HepG2 (cell line): Measurements from ENCODE around the gene RAB30. TPM values are rescaled to one million over a fixed set of nuclear protein-coding genes. Genes with fewer than 3 reads are reported as not detected.
A peak's percentile ranks its signal among the peaks of the same experiment; 100 is the strongest.

Experiments
- ARID5B ChIP-seq: IDR thresholded peaks from 2 replicates; pipeline ENCODE4 v1.4.0; 2020; ENCODE audit warnings: mild to moderate bottlenecking, missing genetic modification reagents
- CERS6 ChIP-seq: sonication (generic); formaldehyde crosslinking; IDR thresholded peaks from 2 replicates; pipeline ENCODE4 v1.5.0; 2020; ENCODE audit warnings: missing genetic modification reagents
- CSRNP2 ChIP-seq: sonication (generic); formaldehyde crosslinking; conservative IDR thresholded peaks from 2 replicates; pipeline ENCODE4 v1.8.0; 2022; ENCODE audit warnings: low read depth, missing genetic modification reagents
- HNF1B ChIP-seq: sonication (generic); formaldehyde crosslinking; IDR thresholded peaks from 2 replicates; pipeline ENCODE4 v1.5.1; 2020; ENCODE audit warnings: mild to moderate bottlenecking, moderate library complexity, missing genetic modification reagents
- IRF1 ChIP-seq: sonication (generic); formaldehyde crosslinking; IDR thresholded peaks from 2 replicates; pipeline ENCODE4 v1.4.0; 2020; ENCODE audit warnings: low read depth, mild to moderate bottlenecking, missing genetic modification reagents
- IRX3 ChIP-seq: sonication (generic); formaldehyde crosslinking; IDR thresholded peaks from 2 replicates; pipeline ENCODE4 v1.8.1; 2023; ENCODE audit warnings: mild to moderate bottlenecking, low read depth, missing genetic modification reagents, borderline replicate concordance
- MED8 ChIP-seq: sonication (generic); formaldehyde crosslinking; IDR thresholded peaks from 2 replicates; pipeline ENCODE4 v1.8.1; 2023; ENCODE audit warnings: mild to moderate bottlenecking, missing genetic modification reagents; ENCODE audit not compliant: insufficient replicate concordance
- MIXL1 ChIP-seq: IDR thresholded peaks from 2 replicates; pipeline ENCODE4 v1.6.1; 2016
- MLLT10 ChIP-seq: sonication (generic); formaldehyde crosslinking; IDR thresholded peaks from 2 replicates; pipeline ENCODE4 v1.4.0; 2020; ENCODE audit warnings: missing genetic modification reagents
- MTA3 ChIP-seq: sonication (generic); formaldehyde crosslinking; IDR thresholded peaks from 2 replicates; pipeline ENCODE4 v1.4.0; 2020; ENCODE audit warnings: missing genetic modification reagents
- NCOR1 ChIP-seq: fragments of 200-600 bp; sonication (generic); IDR thresholded peaks from 2 replicates; pipeline ENCODE4 v1.7.0; 2017; ENCODE audit warnings: antibody characterized with exemption, low read length, borderline replicate concordance
- POLR2G ChIP-seq: fragments of 200-400 bp; formaldehyde crosslinking; IDR thresholded peaks from 2 replicates; pipeline ENCODE4 v1.6.1; 2018; ENCODE audit warnings: mild to moderate bottlenecking, low read depth, low read length, moderate library complexity
- SNAI1 ChIP-seq: sonication (generic); formaldehyde crosslinking; IDR thresholded peaks from 2 replicates; pipeline ENCODE4 v1.5.0; 2020; ENCODE audit warnings: mild to moderate bottlenecking, missing genetic modification reagents, borderline replicate concordance
- ZNF350 ChIP-seq: sonication (generic); formaldehyde crosslinking; IDR thresholded peaks from 2 replicates; pipeline ENCODE4 v1.4.0; 2020; ENCODE audit warnings: mild to moderate bottlenecking, low read depth, missing genetic modification reagents, borderline replicate concordance
- ZNF414 ChIP-seq: sonication (generic); formaldehyde crosslinking; IDR thresholded peaks from 2 replicates; pipeline ENCODE4 v1.5.0; 2020; ENCODE audit warnings: missing genetic modification reagents
- ZNF510 ChIP-seq: sonication (generic); formaldehyde crosslinking; IDR thresholded peaks from 2 replicates; pipeline ENCODE4 v1.4.0; 2020; ENCODE audit warnings: low read depth, mild to moderate bottlenecking, missing genetic modification reagents
- ZNF572 ChIP-seq: sonication (generic); formaldehyde crosslinking; IDR thresholded peaks from 2 replicates; pipeline ENCODE4 v1.5.1; 2020; ENCODE audit warnings: mild to moderate bottlenecking, missing genetic modification reagents
- ZNF577 ChIP-seq: sonication (generic); formaldehyde crosslinking; IDR thresholded peaks from 2 replicates; pipeline ENCODE4 v1.4.0; 2020; ENCODE audit warnings: mild to moderate bottlenecking, low read depth, missing genetic modification reagents, borderline replicate concordance
- ZNF7 ChIP-seq: IDR thresholded peaks from 2 replicates; pipeline ENCODE4 v1.6.1; 2016; ENCODE audit warnings: missing biosample characterization, missing genetic modification reagents
- polyA plus RNA-seq, 8 experiments: library from polyadenylated mRNA; depleted of rRNA in 3 of 8; stranded (reverse) in 7 of 8; unstranded in 1 of 8; fragments of >200 nt; fragmentation: Illumina TruSeq in 4 of 8; extraction: Trizol in 4 of 8; gene quantifications; 2 replicates each; pipeline versions ENCODE4 v1.2.1 to v1.2.3, GENCODE V29; 2011 to 2016; ENCODE audit warnings: low read depth in 4 of 8, missing spikeins in 1 of 8, mixed read lengths in 1 of 8; ENCODE audit not compliant: insufficient read depth in 1 of 8
- total RNA-seq, 5 experiments: library from RNA; depleted of rRNA; stranded (reverse); fragments of >200 nt; fragmentation: Illumina TruSeq; extraction: Trizol; gene quantifications; 2 replicates each; pipeline ENCODE4 v1.2.3, GENCODE V29; 2016; ENCODE audit warnings: low read depth in 1 of 5

The RAB30 gene
- total and polyA plus RNA-seq, 2 of the 13 experiments (the other 11 are each of a cell fraction or from before 2014, with no cell fraction given), result 3.7 to 5.0 TPM

- TF ChIP-seq ARID5B (CRISPR knock-in tag) (peak; percentile 49), ZNF414 (peak; percentile 70; the same call in 1 of the 2 replicates), CSRNP2 (CRISPR knock-in tag) (no peak), MIXL1 (CRISPR knock-in tag) (peak; percentile 73; the same call in 1 of the 2 replicates), NCOR1 (no peak), ZNF577 (CRISPR knock-in tag) (no peak), ZNF7 (CRISPR knock-in tag) (0 out of 2 replicates have a peak, but pooled peaks have one; percentile 31), ZNF350 (CRISPR knock-in tag) (peak; percentile 92), MTA3 (no peak), ZNF510 (CRISPR knock-in tag) (no peak), ZNF572 (peak; percentile 76), SNAI1 (CRISPR knock-in tag) (no peak), IRF1 (no peak), MED8 (CRISPR knock-in tag) (peak; percentile 25), IRX3 (CRISPR knock-in tag) (no peak), HNF1B (CRISPR knock-in tag) (peak; percentile 90; the same call in 1 of the 2 replicates), MLLT10 (CRISPR knock-in tag) (no peak), CERS6 (CRISPR knock-in tag) (no peak), POLR2G (peak; percentile 97)
These were observed at the start of gene RAB30 (continued) for GRCh38 chr11:83071567-83072349.
